DOHH2 (cell line): Measurements from ENCODE around the gene TYRO3.

Source experiments
- EZH2phosphoT487 ChIP-seq: fragments of 200-600 bp; sonication (generic); IDR thresholded peaks from 2 replicates; pipeline ENCODE4 v1.6.1; 2017; ENCODE audit warnings: borderline replicate concordance, mild to moderate bottlenecking, antibody characterized with exemption, low read length, moderate library complexity, mixed read lengths
- TF ChIP-seq, protein P1 (sequence below): fragments of 200-600 bp; sonication (generic); IDR thresholded peaks from one replicate; pipeline ENCODE4 v1.5.1; 2014; ENCODE audit warnings: antibody characterized with exemption, mild to moderate bottlenecking, low read depth, low read length; ENCODE audit not compliant: poor library complexity, severe bottlenecking

DNA sequence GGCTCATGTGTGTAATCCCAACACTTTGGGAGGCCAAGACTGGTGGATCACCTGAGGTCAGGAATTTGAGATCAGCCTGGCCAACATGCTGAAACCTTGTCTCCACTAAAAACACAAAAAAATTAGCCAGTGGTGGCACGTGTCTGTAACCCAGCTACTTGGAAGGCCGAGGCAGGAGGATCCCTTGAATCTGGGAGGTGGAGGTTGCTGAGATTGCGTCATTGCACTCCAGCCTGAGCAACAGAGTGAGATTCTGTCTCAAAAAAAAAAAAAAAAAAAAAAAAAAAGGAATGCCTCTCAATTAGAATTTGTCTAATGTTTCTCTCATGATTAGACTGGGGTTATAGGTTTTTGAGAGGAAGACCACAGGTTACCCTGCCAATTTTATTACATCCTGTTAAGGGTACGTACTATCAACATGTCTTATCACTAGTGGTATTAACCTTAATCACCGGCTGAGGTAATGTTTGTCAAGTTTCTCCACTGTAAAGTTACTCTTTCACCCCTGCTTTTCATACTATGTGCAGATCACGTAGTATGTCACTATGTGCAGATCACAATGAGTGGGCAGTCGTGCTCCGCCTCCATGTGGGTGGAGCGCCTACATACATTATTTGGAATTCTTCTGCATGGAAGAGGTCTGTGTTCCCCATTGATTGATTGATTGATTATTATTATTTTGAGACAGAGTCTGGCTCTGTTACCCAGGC is 8.8 kb upstream of the TYRO3 start:
- TF ChIP-seq EZH2phosphoT487: no peak
- TF ChIP-seq, protein P1, sequence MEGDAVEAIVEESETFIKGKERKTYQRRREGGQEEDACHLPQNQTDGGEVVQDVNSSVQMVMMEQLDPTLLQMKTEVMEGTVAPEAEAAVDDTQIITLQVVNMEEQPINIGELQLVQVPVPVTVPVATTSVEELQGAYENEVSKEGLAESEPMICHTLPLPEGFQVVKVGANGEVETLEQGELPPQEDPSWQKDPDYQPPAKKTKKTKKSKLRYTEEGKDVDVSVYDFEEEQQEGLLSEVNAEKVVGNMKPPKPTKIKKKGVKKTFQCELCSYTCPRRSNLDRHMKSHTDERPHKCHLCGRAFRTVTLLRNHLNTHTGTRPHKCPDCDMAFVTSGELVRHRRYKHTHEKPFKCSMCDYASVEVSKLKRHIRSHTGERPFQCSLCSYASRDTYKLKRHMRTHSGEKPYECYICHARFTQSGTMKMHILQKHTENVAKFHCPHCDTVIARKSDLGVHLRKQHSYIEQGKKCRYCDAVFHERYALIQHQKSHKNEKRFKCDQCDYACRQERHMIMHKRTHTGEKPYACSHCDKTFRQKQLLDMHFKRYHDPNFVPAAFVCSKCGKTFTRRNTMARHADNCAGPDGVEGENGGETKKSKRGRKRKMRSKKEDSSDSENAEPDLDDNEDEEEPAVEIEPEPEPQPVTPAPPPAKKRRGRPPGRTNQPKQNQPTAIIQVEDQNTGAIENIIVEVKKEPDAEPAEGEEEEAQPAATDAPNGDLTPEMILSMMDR: no peak
